IPS DF 6.9 (cell line): Measurements from ENCODE around the gene LOXL1.

Source experiments
- DNase-seq: peaks from one replicate; pipeline ENCODE4 v3.0.0-alpha.2; 2013; ENCODE audit warnings: low read depth, low spot score
- H3K27ac ChIP-seq: one replicate; pipeline ENCODE4 v1.5.1; 2013; ENCODE audit warnings: low read length, control low read depth
- H3K27me3 ChIP-seq: 2 replicates; pipeline ENCODE4 v1.6.1; 2013; ENCODE audit warnings: mild to moderate bottlenecking, low read length; ENCODE audit not compliant: control insufficient read depth, insufficient read depth
- H3K36me3 ChIP-seq: 2 replicates; pipeline ENCODE4 v1.6.1; 2013; ENCODE audit warnings: low read length; ENCODE audit not compliant: control insufficient read depth, insufficient read depth
- H3K4me1 ChIP-seq: 2 replicates; pipeline ENCODE4 v1.6.1; 2013; ENCODE audit warnings: low read length; ENCODE audit not compliant: control insufficient read depth, insufficient read depth
- H3K4me3 ChIP-seq: 2 replicates; pipeline ENCODE4 v1.5.1; 2013; ENCODE audit warnings: mild to moderate bottlenecking, low read length
- H3K9me3 ChIP-seq: 2 replicates; pipeline ENCODE4 v1.6.1; 2013; ENCODE audit warnings: low read length, inconsistent platforms; ENCODE audit not compliant: control insufficient read depth, insufficient read depth
- WGBS: extraction: QIAGEN DNeasy Blood & Tissue Kit; methylation state at CpG from one replicate; pipeline ENCODE4 v1.1.7; 2013; ENCODE audit warnings: mixed read lengths, missing lambda C conversion rate; ENCODE audit not compliant: insufficient read length, insufficient coverage; 5-methylcytosine and 5-hydroxymethylcytosine counted together

LOXL1 gene

GRCh38 chr15:73889053-73889761 lies 37.1 kb upstream of the LOXL1 start:
- H3K9me3 ChIP-seq = no peaks in the 10 kb centered on the region
- H3K27ac ChIP-seq = no peak overlapping the region
- WGBS = no CpG with 5 or more reads among the region's 6 CpGs
- H3K4me3 ChIP-seq = no peak overlapping the region
- no peaks in the 10 kb centered on the region for H3K27me3 ChIP-seq
- no peak for DNase-seq
- H3K36me3 ChIP-seq = no peaks in the 10 kb centered on the region
- H3K4me1 ChIP-seq = no peaks in the 10 kb centered on the region

DNA sequence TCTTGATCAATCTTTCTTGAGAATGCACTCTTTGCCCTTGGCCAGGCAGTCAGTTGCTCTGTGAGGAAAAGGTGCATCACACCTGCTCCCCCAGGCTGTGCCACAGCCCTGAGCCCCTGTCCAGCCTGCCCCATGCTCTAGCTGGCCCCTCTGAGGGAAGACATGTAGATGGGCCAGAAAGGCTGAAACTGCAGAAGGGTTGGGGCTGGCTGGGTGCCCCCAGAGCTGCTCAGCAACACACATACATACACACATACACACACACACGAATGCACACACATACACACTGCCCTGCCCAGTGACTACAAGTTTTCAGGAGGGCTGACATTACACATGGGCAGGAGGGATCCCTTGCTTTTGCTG lies 36.5 kb upstream of the LOXL1 start:
- Histone ChIP-seq H3K27me3 (no peaks in the 10 kb centered on the region), H3K36me3 (no peaks in the 10 kb centered on the region), H3K27ac (no peak overlapping the region), H3K9me3 (no peaks in the 10 kb centered on the region), H3K4me1 (no peaks in the 10 kb centered on the region), H3K4me3 (no peak overlapping the region)
- no peak for DNase-seq
- WGBS = no CpG with 5 or more reads among the region's 1 CpG

- no peaks in the 10 kb centered on the region for H3K27me3 ChIP-seq
- H3K4me3 ChIP-seq = no peak overlapping the region
- no peaks in the 10 kb centered on the region for H3K4me1 ChIP-seq
- H3K27ac ChIP-seq = no peak overlapping the region
- H3K36me3 ChIP-seq = no peaks in the 10 kb centered on the region
- no peak for DNase-seq
- WGBS = no CpG with 5 or more reads among the region's 11 CpGs
- H3K9me3 ChIP-seq = no peaks in the 10 kb centered on the region
These were observed 34.6 kb upstream of the LOXL1 start for GRCh38 chr15:73891328-73892315.

GRCh38 chr15:73892446-73893226 lies 33.6 kb upstream of the LOXL1 start:
- no peak overlapping the region for H3K4me3 ChIP-seq
- H3K4me1 ChIP-seq = no peaks in the 10 kb centered on the region
- H3K9me3 ChIP-seq = no peaks in the 10 kb centered on the region
- DNase-seq = no peak
- H3K27ac ChIP-seq = no peak overlapping the region
- H3K36me3 ChIP-seq = no peaks in the 10 kb centered on the region
- no peaks in the 10 kb centered on the region for H3K27me3 ChIP-seq
- no CpG with 5 or more reads among the region's 13 CpGs for WGBS

DNA sequence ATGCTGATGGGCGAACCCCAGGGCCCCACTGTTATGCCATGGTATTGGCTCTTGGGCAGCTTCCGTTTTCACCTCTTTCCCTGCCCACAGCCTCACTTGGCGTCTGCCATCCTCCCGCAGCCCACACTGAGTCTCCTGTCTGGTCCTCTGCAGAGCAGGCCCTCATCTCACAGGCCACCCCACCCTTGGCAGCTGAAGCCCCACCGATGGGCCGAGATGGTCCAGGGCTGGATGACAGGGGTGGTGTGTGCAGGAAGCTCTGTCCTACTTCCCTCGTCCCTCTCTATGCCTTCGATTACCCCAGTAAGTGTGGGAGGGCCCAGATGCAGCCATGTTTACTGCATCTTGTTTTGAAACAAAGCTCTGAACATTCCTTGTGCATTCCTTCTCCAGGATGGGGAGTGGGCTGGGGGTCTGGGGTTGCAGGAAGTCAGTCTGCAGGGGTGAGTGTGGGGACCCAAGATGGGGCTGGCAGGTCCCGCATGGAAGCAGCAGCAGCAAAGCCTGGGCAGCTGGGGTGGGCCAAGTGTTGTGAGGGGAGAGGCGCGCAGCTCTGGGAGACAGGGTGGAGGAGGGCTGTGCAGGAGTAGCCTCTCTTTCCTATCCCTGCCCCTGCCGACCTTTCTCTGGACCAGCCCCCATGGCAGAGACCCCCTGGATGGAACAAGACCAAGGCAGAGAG lies 32.0 kb upstream of the LOXL1 start:
- no CpG with 5 or more reads among the region's 12 CpGs for WGBS
- no peak overlapping the region for H3K27ac ChIP-seq
- H3K36me3 ChIP-seq = no peaks in the 10 kb centered on the region
- no peaks in the 10 kb centered on the region for H3K9me3 ChIP-seq
- no peak for DNase-seq
- no peak overlapping the region for H3K4me3 ChIP-seq
- H3K4me1 ChIP-seq = no peaks in the 10 kb centered on the region
- no peaks in the 10 kb centered on the region for H3K27me3 ChIP-seq

GRCh38 chr15:73897441-73898261 lies 28.6 kb upstream of the LOXL1 start:
- Histone ChIP-seq H3K27me3 (no peaks in the 10 kb centered on the region), H3K36me3 (no peaks in the 10 kb centered on the region), H3K4me3 (no peak overlapping the region), H3K4me1 (no peaks in the 10 kb centered on the region), H3K9me3 (no peaks in the 10 kb centered on the region), H3K27ac (no peak overlapping the region)
- DNase-seq = peak; percentile 52
- no CpG with 5 or more reads among the region's 15 CpGs for WGBS

DNA sequence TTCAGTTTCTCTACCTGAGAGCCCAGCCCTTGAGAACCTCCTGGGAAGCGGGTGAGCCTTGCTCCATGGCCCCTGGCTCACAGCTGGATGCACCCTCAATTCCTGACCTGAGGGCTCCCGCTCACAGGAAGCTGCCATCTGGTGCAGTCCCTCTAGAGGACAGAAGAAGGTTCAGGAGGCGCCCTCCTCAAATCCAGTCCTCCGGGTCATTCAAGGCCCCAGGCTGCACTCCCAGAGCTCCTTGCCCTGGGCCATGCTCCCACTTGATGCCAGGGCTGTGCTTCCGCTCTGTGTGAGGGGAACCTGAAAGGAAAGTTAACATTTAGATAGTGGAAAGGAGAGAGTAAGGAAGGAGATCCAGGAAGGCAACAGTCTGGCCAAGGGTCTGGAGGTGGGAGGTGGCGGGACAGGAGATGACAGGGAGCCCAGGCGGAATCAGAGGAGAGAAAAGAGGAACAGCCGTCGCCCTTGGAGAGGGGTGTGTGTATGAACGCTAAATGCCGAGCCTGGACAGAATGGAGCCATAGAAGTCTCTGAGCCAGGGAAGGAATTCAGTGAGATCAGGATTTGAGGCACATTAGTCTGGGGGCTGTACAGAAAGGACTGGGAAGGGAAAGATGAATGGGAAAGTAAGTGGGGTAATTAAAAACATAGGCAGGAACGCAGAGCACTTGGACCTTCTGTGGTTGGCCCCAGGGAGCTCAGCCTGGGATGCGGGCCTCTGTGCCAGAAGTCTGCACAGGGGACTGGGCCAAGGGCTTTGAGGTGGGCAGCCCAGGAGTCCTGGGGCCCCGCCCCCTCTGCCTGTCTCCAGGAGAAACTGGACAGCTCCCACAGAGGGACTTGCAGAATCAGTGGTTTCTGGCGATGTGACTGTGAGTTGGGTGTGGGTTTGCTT lies 26.8 kb upstream of the LOXL1 start:
- DNase-seq = no peak
- no peak overlapping the region for H3K4me3 ChIP-seq

DNA sequence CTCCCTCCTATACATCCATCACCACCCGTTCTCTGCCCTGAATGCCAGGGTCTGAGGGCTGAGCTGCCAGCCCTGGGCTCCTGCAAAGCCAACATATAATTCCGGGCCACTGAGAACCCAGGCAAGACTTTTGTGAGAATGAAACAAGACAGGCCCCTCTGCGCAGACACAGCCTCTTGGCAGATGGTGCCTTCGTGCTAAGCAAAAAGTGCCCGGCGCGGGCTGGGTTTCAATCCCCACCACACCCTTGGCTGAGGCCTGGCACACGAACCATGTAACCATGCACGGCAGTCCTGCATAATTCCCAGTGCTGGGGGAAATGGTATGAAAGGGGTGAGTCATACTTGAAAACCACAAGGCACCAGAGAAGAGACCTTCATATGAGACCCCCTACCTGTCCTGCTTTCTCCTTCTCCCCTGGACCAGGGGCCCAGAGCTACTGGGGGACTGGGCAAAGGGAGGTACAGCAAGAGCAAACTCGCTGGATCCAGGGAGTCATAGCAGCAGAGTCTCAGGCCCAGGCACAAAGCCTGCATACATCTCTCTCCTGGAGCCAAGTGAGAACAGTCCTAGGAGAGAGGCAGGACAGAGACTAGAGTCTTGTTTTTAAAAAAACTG lies 26.1 kb upstream of the LOXL1 start:
- Histone ChIP-seq H3K27ac (no peak overlapping the region), H3K36me3 (no peaks in the 10 kb centered on the region), H3K4me1 (no peaks in the 10 kb centered on the region), H3K4me3 (no peak overlapping the region), H3K9me3 (no peaks in the 10 kb centered on the region), H3K27me3 (no peaks in the 10 kb centered on the region)
- no peak for DNase-seq
- WGBS = no CpG with 5 or more reads among the region's 10 CpGs

More for the DNA sequence above, 26.8 kb upstream of the LOXL1 start:
- H3K9me3 ChIP-seq = no peaks in the 10 kb centered on the region
- H3K27me3 ChIP-seq = no peaks in the 10 kb centered on the region
- no CpG with 5 or more reads among the region's 15 CpGs for WGBS
- no peaks in the 10 kb centered on the region for H3K4me1 ChIP-seq
- no peak overlapping the region for H3K27ac ChIP-seq
- no peaks in the 10 kb centered on the region for H3K36me3 ChIP-seq
